SH-SY5Y (cell line): ENCODE data around the gene PEX14.

Experiments used
- GATA2 ChIP-seq: IDR thresholded peaks from 2 replicates; pipeline ENCODE4 v1.6.1; 2011; ENCODE audit warnings: mild to moderate bottlenecking, low read depth, low read length
- GATA3 ChIP-seq: IDR thresholded peaks from 2 replicates; pipeline ENCODE4 v1.6.1; 2011; ENCODE audit warnings: low read depth, mild to moderate bottlenecking, low read length, moderate library complexity

- TF ChIP-seq GATA2 = no peak
- no peak for TF ChIP-seq GATA3
Measured at GRCh38 chr1:10671090-10671489, 196.3 kb downstream of the PEX14 start.
